ENCODE results near the gene TTN.
"Not testable (repeated sequence)": the region's sequence is repeated elsewhere in the genome, so short reads cannot be mapped to it uniquely, and the experiment has no call there.

The TTN gene

GRCh38 chr2:178526256-178526655, 281.0 kb downstream of the TTN start:
- DNase-seq, result no peak

- not testable (repeated sequence) for DNase-seq
Measured at GRCh38 chr2:178525460-178525859, 281.8 kb downstream of the TTN start.

GRCh38 chr2:178525010-178525409, 282.2 kb downstream of the TTN start:
- DNase-seq, result not testable (repeated sequence)

GRCh38 chr2:178523596-178524134, 283.6 kb downstream of the TTN start:
- no peak for DNase-seq

GRCh38 chr2:178522950-178523595, 284.1 kb downstream of the TTN start:
- DNase-seq, result peak; percentile 37 to 50

- no peak for DNase-seq
Measured at GRCh38 chr2:178521304-178522150, 285.7 kb downstream of the TTN start.

GRCh38 chr2:178517496-178517895, 289.7 kb downstream of the TTN start:
- no peak for DNase-seq

GRCh38 chr2:178514664-178515063, 292.6 kb downstream of the TTN start:
- DNase-seq, result no peak

- no peak for DNase-seq
Measured at GRCh38 chr2:178513876-178514275, 293.3 kb downstream of the TTN start.

GRCh38 chr2:178512484-178512883, 294.7 kb downstream of the TTN start:
- DNase-seq, result no peak

- no peak for DNase-seq
Measured at GRCh38 chr2:178510384-178510783, 296.8 kb downstream of the TTN start.

- DNase-seq, result no peak
Measured at GRCh38 chr2:178508646-178509045, 298.6 kb downstream of the TTN start.

GRCh38 chr2:178506949-178507348, 300.3 kb downstream of the TTN start:
- no peak for DNase-seq

GRCh38 chr2:178506524-178506923, 300.7 kb downstream of the TTN start:
- DNase-seq, result no peak

GRCh38 chr2:178506101-178506500, 301.1 kb downstream of the TTN start:
- no peak for DNase-seq

- DNase-seq, result no peak
Measured at GRCh38 chr2:178502751-178503150, 304.5 kb downstream of the TTN start.

GRCh38 chr2:178499640-178500039, 307.6 kb downstream of the TTN start:
- no peak for DNase-seq

- DNase-seq, result no peak
Measured at GRCh38 chr2:178498137-178498536, 309.1 kb downstream of the TTN start.

GRCh38 chr2:178496049-178496448, 311.2 kb downstream of the TTN start:
- DNase-seq, result no peak

- no peak for DNase-seq
Measured at GRCh38 chr2:178491612-178492011, 315.6 kb downstream of the TTN start.

- no peak for DNase-seq
Measured at GRCh38 chr2:178485356-178485755, 321.9 kb downstream of the TTN start.

GRCh38 chr2:178484245-178485041, 322.8 kb downstream of the TTN start:
- no peak for DNase-seq

GRCh38 chr2:178482437-178482836, 324.8 kb downstream of the TTN start:
- DNase-seq, result no peak
